Neural cell (in vitro differentiated cells): Measurements from ENCODE around the gene UVRAG. TPM values are rescaled to one million over a fixed set of nuclear protein-coding genes. Genes with fewer than 3 reads are reported as not detected.
A peak's percentile ranks its signal among the peaks of the same experiment; 100 is the strongest.

Experiments
- H2AFZ ChIP-seq: fragments of 200-600, 300-800 bp; sonication (generic), shearing (Covaris generic); 2 replicates; pipeline ENCODE4 v1.6.0; 2014; ENCODE audit warnings: low read depth, mild to moderate bottlenecking, antibody characterized with exemption, low read length, moderate library complexity
- H3F3A ChIP-seq: fragments of 200-600 bp; shearing (Covaris generic); 2 replicates; pipeline ENCODE4 v1.6.1; 2016; ENCODE audit warnings: mild to moderate bottlenecking, moderate library complexity, mixed read lengths, antibody characterized with exemption, low read length; ENCODE audit not compliant: insufficient read depth, poor library complexity, severe bottlenecking
- H3K27ac ChIP-seq: fragments of 200-600, 300-800 bp; sonication (generic), shearing (Covaris generic); 2 replicates; pipeline ENCODE4 v1.5.1; 2014; ENCODE audit warnings: mild to moderate bottlenecking, low read length, moderate library complexity
- H3K27me3 ChIP-seq: fragments of 300-800, 200-600 bp; sonication (generic), shearing (Covaris generic); 2 replicates; pipeline ENCODE4 v1.6.0; 2014; ENCODE audit warnings: mild to moderate bottlenecking, low read depth, low read length, moderate library complexity; ENCODE audit not compliant: insufficient read depth
- H3K36me3 ChIP-seq: fragments of 300-800, 200-600 bp; sonication (generic), shearing (Covaris generic); 2 replicates; pipeline ENCODE4 v1.5.1; 2014; ENCODE audit warnings: mild to moderate bottlenecking, antibody characterized with exemption, low read length, moderate library complexity; ENCODE audit not compliant: insufficient read depth
- H3K4me2 ChIP-seq: fragments of 300-800, 200-600 bp; sonication (generic), shearing (Covaris generic); 2 replicates; pipeline ENCODE4 v1.6.0; 2014; ENCODE audit warnings: mild to moderate bottlenecking, low read length
- H3K4me3 ChIP-seq: fragments of 300-800, 200-600 bp; sonication (generic), shearing (Covaris generic); 2 replicates; pipeline ENCODE4 v1.5.1; 2014; ENCODE audit warnings: mild to moderate bottlenecking, low read length, moderate library complexity
- H3K79me2 ChIP-seq: fragments of 200-600 bp; shearing (Covaris generic); replicated peaks from 2 replicates; pipeline ENCODE4 v1.6.0; 2014; ENCODE audit warnings: mild to moderate bottlenecking, low read length, moderate library complexity; ENCODE audit not compliant: insufficient read depth
- H3K9ac ChIP-seq: fragments of 300-800, 200-600 bp; sonication (generic), shearing (Covaris generic); 2 replicates; pipeline ENCODE4 v1.6.1; 2016; ENCODE audit warnings: mild to moderate bottlenecking, low read length, mixed read lengths
- H3K9me2 ChIP-seq: fragments of 200-600 bp; shearing (Covaris generic); 2 replicates; pipeline ENCODE4 v1.6.1; 2016; ENCODE audit warnings: mild to moderate bottlenecking, low read length, mixed read lengths; ENCODE audit not compliant: insufficient read depth
- H3K9me3 ChIP-seq: fragments of 200-600, 300-800 bp; sonication (generic), shearing (Covaris generic); 2 replicates; pipeline ENCODE4 v1.6.1; 2016; ENCODE audit warnings: mild to moderate bottlenecking, mixed run types, low read length, moderate library complexity, mixed read lengths
- H4K20me1 ChIP-seq: fragments of 200-600 bp; shearing (Covaris generic); 2 replicates; pipeline ENCODE4 v1.6.1; 2016; ENCODE audit warnings: mild to moderate bottlenecking, mixed run types; ENCODE audit not compliant: insufficient read depth
- EP300 ChIP-seq: fragments of 450-650 bp; conservative IDR thresholded peaks from 2 replicates; pipeline ENCODE4 v1.6.1; 2014; ENCODE audit warnings: antibody characterized with exemption, mild to moderate bottlenecking, moderate library complexity; ENCODE audit not compliant: poor library complexity, severe bottlenecking
- EZH2 ChIP-seq: fragments of 200-600, 300-800 bp; shearing (Covaris generic), sonication (generic); IDR thresholded peaks from 2 replicates; pipeline ENCODE4 v1.6.1; 2014; ENCODE audit warnings: antibody characterized with exemption, low read length, borderline replicate concordance, mild to moderate bottlenecking; ENCODE audit not compliant: insufficient read depth, poor library complexity, severe bottlenecking
- MXI1 ChIP-seq: fragments of 450-650 bp; conservative IDR thresholded peaks from 2 replicates; pipeline ENCODE4 v1.6.1; 2014; ENCODE audit warnings: antibody characterized with exemption, mild to moderate bottlenecking; ENCODE audit not compliant: poor library complexity, severe bottlenecking
- POLR2AphosphoS5 ChIP-seq: IDR thresholded peaks from 2 replicates; pipeline ENCODE4 v1.6.1; 2012
- RAD21 ChIP-seq: fragments of 450-650 bp; conservative IDR thresholded peaks from 2 replicates; pipeline ENCODE4 v1.6.1; 2014; ENCODE audit warnings: antibody characterized with exemption, mild to moderate bottlenecking, moderate library complexity
- SMC3 ChIP-seq: fragments of 450-650 bp; conservative IDR thresholded peaks from 2 replicates; pipeline ENCODE4 v1.6.1; 2014; ENCODE audit warnings: antibody characterized with exemption, mild to moderate bottlenecking, moderate library complexity; ENCODE audit not compliant: poor library complexity
- TAF1 ChIP-seq: IDR thresholded peaks from 2 replicates; pipeline ENCODE4 v1.6.1; 2012; ENCODE audit warnings: low read depth
- polyA plus RNA-seq: library from polyadenylated mRNA; depleted of rRNA; stranded (reverse); fragments of >200 nt; gene quantifications from 2 replicates; pipeline ENCODE4 v1.2.3, GENCODE V29; 2014
- TF ChIP-seq, protein P1 (sequence below): IDR thresholded peaks from 2 replicates; pipeline ENCODE4 v1.6.1; 2012; ENCODE audit warnings: borderline replicate concordance
- TF ChIP-seq, protein P2 (sequence below): fragments of 450-650 bp; IDR thresholded peaks from 2 replicates; pipeline ENCODE4 v1.5.1; 2014; ENCODE audit warnings: antibody characterized with exemption, mild to moderate bottlenecking, moderate library complexity; ENCODE audit not compliant: poor library complexity, severe bottlenecking

UVRAG gene
- polyA plus RNA-seq, 1 donor from 2014 or later, result 31.6 TPM

DNA sequence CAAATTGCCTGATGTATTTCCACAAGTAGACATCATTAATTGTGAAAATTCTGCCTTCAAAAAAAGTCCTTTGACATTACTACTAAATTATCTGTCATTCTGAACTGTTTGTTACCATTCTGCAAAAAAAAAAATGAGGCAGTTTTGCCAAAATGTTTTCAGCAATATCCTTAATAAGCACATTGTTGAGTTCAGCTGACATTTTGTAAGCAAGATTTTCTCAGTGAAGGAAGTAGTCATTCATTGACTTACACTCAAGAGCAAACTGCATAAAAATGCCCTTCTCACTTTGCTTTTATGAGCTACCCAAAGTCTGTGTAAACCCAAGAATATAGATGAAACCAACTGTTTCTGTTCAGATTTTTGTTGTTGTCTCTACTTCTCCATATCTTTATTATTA, 125.9 kb downstream of the UVRAG start (continued):
- TF ChIP-seq EZH2, result no peak

DNA sequence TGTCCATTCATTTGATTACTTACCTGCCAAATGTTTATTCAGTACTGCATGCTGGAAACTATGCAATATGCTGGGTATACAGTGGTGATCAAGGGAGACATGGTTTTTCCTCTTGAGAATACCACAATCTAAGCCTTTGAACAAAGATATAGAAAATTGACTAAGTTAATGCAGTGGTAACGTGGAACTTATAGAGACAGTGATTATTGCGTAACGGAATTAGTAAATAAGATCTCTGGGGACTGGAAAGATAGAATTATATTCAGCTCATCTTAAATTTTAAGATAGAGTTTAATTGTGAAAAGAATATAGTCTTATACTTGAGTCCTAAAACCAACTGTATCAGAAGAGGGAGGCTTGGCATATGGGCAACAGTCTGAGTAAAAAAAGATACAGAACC, 129.5 kb downstream of the UVRAG start:
- Histone ChIP-seq H4K20me1 (no peaks in the 10 kb centered on the region), H3K9ac (no peak overlapping the region), H3K27ac (peak overlapping the region; percentile 71), H2AFZ (no peak overlapping the region), H3K27me3 (no peaks in the 10 kb centered on the region), H3K4me3 (no peak overlapping the region), H3K36me3 (no peaks in the 10 kb centered on the region), H3F3A (no peaks in the 10 kb centered on the region), H3K9me3 (no peaks in the 10 kb centered on the region), H3K4me2 (no peak overlapping the region), H3K9me2 (no peaks in the 10 kb centered on the region), H3K79me2 (no peaks in the 10 kb centered on the region)
- TF ChIP-seq SMC3, result no peak
- TF ChIP-seq, protein P1, sequence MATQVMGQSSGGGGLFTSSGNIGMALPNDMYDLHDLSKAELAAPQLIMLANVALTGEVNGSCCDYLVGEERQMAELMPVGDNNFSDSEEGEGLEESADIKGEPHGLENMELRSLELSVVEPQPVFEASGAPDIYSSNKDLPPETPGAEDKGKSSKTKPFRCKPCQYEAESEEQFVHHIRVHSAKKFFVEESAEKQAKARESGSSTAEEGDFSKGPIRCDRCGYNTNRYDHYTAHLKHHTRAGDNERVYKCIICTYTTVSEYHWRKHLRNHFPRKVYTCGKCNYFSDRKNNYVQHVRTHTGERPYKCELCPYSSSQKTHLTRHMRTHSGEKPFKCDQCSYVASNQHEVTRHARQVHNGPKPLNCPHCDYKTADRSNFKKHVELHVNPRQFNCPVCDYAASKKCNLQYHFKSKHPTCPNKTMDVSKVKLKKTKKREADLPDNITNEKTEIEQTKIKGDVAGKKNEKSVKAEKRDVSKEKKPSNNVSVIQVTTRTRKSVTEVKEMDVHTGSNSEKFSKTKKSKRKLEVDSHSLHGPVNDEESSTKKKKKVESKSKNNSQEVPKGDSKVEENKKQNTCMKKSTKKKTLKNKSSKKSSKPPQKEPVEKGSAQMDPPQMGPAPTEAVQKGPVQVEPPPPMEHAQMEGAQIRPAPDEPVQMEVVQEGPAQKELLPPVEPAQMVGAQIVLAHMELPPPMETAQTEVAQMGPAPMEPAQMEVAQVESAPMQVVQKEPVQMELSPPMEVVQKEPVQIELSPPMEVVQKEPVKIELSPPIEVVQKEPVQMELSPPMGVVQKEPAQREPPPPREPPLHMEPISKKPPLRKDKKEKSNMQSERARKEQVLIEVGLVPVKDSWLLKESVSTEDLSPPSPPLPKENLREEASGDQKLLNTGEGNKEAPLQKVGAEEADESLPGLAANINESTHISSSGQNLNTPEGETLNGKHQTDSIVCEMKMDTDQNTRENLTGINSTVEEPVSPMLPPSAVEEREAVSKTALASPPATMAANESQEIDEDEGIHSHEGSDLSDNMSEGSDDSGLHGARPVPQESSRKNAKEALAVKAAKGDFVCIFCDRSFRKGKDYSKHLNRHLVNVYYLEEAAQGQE, result peak; percentile 3
- no peak for TF ChIP-seq POLR2AphosphoS5

DNA sequence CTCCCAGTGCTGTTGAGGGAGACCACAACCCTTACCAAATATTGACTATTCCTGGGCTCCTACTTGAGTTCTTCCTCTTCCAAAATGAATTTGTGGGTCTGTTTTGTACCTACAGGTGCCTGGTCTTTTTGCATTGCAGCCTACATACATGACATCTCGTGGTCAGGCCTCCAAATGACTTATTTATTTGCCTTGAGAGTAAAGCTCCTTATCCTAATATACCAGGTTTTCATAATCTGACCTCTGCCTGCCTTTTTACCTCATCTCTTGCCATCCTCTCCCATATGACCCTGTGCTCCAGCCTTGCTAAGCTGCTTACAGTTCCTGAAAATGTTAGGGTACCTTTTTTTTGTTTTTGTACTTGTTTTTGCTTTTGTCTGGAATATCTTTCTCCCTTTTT, 130.4 kb downstream of the UVRAG start:
- no peaks in the 10 kb centered on the region for H3K9me3 ChIP-seq
- no peaks in the 10 kb centered on the region for H3K9me2 ChIP-seq
- H3K27me3 ChIP-seq, result no peaks in the 10 kb centered on the region
- H3K4me2 ChIP-seq, result no peak overlapping the region
- H2AFZ ChIP-seq, result no peak overlapping the region
- no peaks in the 10 kb centered on the region for H3K36me3 ChIP-seq
- peak overlapping the region; percentile 71 for H3K27ac ChIP-seq
- H4K20me1 ChIP-seq, result no peaks in the 10 kb centered on the region
- H3F3A ChIP-seq, result no peaks in the 10 kb centered on the region
- H3K4me3 ChIP-seq, result no peak overlapping the region
- no peak overlapping the region for H3K9ac ChIP-seq
- H3K79me2 ChIP-seq, result no peaks in the 10 kb centered on the region
- TF ChIP-seq TAF1 (no peak), POLR2AphosphoS5 (no peak), MXI1 (no peak), SMC3 (no peak), EP300 (no peak), EZH2 (no peak), RAD21 (no peak)
- TF ChIP-seq, protein P2, sequence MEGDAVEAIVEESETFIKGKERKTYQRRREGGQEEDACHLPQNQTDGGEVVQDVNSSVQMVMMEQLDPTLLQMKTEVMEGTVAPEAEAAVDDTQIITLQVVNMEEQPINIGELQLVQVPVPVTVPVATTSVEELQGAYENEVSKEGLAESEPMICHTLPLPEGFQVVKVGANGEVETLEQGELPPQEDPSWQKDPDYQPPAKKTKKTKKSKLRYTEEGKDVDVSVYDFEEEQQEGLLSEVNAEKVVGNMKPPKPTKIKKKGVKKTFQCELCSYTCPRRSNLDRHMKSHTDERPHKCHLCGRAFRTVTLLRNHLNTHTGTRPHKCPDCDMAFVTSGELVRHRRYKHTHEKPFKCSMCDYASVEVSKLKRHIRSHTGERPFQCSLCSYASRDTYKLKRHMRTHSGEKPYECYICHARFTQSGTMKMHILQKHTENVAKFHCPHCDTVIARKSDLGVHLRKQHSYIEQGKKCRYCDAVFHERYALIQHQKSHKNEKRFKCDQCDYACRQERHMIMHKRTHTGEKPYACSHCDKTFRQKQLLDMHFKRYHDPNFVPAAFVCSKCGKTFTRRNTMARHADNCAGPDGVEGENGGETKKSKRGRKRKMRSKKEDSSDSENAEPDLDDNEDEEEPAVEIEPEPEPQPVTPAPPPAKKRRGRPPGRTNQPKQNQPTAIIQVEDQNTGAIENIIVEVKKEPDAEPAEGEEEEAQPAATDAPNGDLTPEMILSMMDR, result no peak
- TF ChIP-seq, protein P1, result no peak
